ENCODE measurements around the gene LCE2B. TPM values are rescaled to one million over a fixed set of nuclear protein-coding genes. Genes with fewer than 3 reads are reported as not detected.
"Not testable (repeated sequence)": the region's sequence is repeated elsewhere in the genome, so short reads cannot be mapped to it uniquely, and the experiment has no call there.

The LCE2B gene
- total RNA-seq: not detected
- long read RNA-seq: 0 reads

GRCh38 chr1:152685823-152686222 is at the start of gene LCE2B:
Gene LCE2B (plus strand): TSS chr1:152686123. CDS start chr1:152686844, 721 bp downstream.
- DNase-seq (ENCODE audit: low spot score): not testable (repeated sequence)

- DNase-seq (ENCODE audit: low spot score): no peak
Observed at GRCh38 chr1:152640351-152640750, 45.6 kb upstream of the LCE2B start.

GRCh38 chr1:152643945-152644344 is 42.0 kb upstream of the LCE2B start:
- no peak for DNase-seq (ENCODE audit: low spot score)

GRCh38 chr1:152645146-152645545 is 40.8 kb upstream of the LCE2B start:
- no peak for DNase-seq (ENCODE audit: low spot score)

- DNase-seq (ENCODE audit: low spot score): no peak
Observed at GRCh38 chr1:152646656-152647055, 39.3 kb upstream of the LCE2B start.

GRCh38 chr1:152654110-152654509 is 31.8 kb upstream of the LCE2B start:
- DNase-seq (ENCODE audit: low spot score): no peak

GRCh38 chr1:152656459-152656858 is 29.5 kb upstream of the LCE2B start:
- no peak for DNase-seq (ENCODE audit: low spot score)

GRCh38 chr1:152657677-152658076 is 28.2 kb upstream of the LCE2B start:
- DNase-seq (ENCODE audit: low spot score): no peak

- DNase-seq (ENCODE audit: low spot score): no peak
Observed at GRCh38 chr1:152658649-152659048, 27.3 kb upstream of the LCE2B start.

GRCh38 chr1:152663098-152663497 is 22.8 kb upstream of the LCE2B start, which contains the start of gene LCE2D:
Gene LCE2D (plus strand): TSS chr1:152663380. CDS start chr1:152664106, 726 bp downstream.
- no peak for DNase-seq (ENCODE audit: low spot score)

- DNase-seq (ENCODE audit: low spot score): not testable (repeated sequence)
Observed at GRCh38 chr1:152666171-152666570, 19.8 kb upstream of the LCE2B start.

GRCh38 chr1:152667648-152668047 is 18.3 kb upstream of the LCE2B start:
- DNase-seq (ENCODE audit: low spot score): no peak

GRCh38 chr1:152673016-152673415 is 12.9 kb upstream of the LCE2B start:
- no peak for DNase-seq (ENCODE audit: low spot score)

- DNase-seq (ENCODE audit: low spot score): not testable (repeated sequence)
Observed at GRCh38 chr1:152674983-152675382, 10.9 kb upstream of the LCE2B start, which contains the start of gene LCE2C. Gene LCE2C (plus strand): TSS chr1:152675279. CDS start chr1:152676016, 737 bp downstream.

GRCh38 chr1:152679459-152679858 is 6.5 kb upstream of the LCE2B start:
- no peak for DNase-seq (ENCODE audit: low spot score)

GRCh38 chr1:152681616-152682015 is 4.3 kb upstream of the LCE2B start:
- no peak for DNase-seq (ENCODE audit: low spot score)

- DNase-seq (ENCODE audit: low spot score): no peak
Observed at GRCh38 chr1:152683846-152684245, 2.1 kb upstream of the LCE2B start.

GRCh38 chr1:152697701-152698600 is 12.0 kb downstream of the LCE2B start, which contains the start of gene LCE2A:
Gene LCE2A (plus strand): TSS chr1:152698345. CDS start chr1:152698902, 557 bp downstream.
- DNase-seq (ENCODE audit: low spot score): no peak

- DNase-seq (ENCODE audit: low spot score): no peak
Observed at GRCh38 chr1:152699746-152700145, 13.8 kb downstream of the LCE2B start.

- no peak for DNase-seq (ENCODE audit: low spot score)
Observed at GRCh38 chr1:152707860-152708259, 21.9 kb downstream of the LCE2B start, which contains the start of gene LCE4A. Gene LCE4A (plus strand): TSS chr1:152708160. CDS start chr1:152709076, 916 bp downstream.

GRCh38 chr1:152718238-152718637 is 32.3 kb downstream of the LCE2B start:
- DNase-seq (ENCODE audit: low spot score): no peak

- DNase-seq (ENCODE audit: low spot score): no peak
Observed at GRCh38 chr1:152725261-152725660, 39.3 kb downstream of the LCE2B start.

Measured in mesenteric fat pad (tissue), 1 donor.